Liver (tissue), 3 donors: Measurements from ENCODE around the gene PON3.

ENCODE experiments used
- RAD21 ChIP-seq, 2 donors: IDR thresholded peaks; 2 replicates each; pipeline ENCODE4 v1.6.1; 2016; ENCODE audit warnings: antibody characterized with exemption in 2 of 2, mild to moderate bottlenecking in 2 of 2
- REST ChIP-seq: IDR thresholded peaks from 2 replicates; pipeline ENCODE4 v1.6.1; 2016; ENCODE audit warnings: antibody characterized with exemption, mild to moderate bottlenecking
- YY1 ChIP-seq: IDR thresholded peaks from 2 replicates; pipeline ENCODE4 v1.6.1; 2016; ENCODE audit warnings: antibody characterized with exemption, mild to moderate bottlenecking
- TF ChIP-seq, protein P1 (sequence below): IDR thresholded peaks from 2 replicates; pipeline ENCODE4 v1.6.1; 2016; ENCODE audit warnings: antibody characterized with exemption
- TF ChIP-seq, protein P2 (sequence below): fragments of 150-350 bp; IDR thresholded peaks from 2 replicates; pipeline ENCODE4 v1.5.1; 2017; ENCODE audit warnings: improper control_type of control experiment, low read depth, low read length; ENCODE audit not compliant: missing input control
- TF ChIP-seq, protein P3 (sequence below): IDR thresholded peaks from 2 replicates; pipeline ENCODE4 v1.6.1; 2016; ENCODE audit warnings: antibody characterized with exemption
- donor health status: healthy.
- donor health status: healthy.

GRCh38 chr7:95389516-95389915 lies 6.7 kb downstream of the PON3 start:
- TF ChIP-seq, protein P1, sequence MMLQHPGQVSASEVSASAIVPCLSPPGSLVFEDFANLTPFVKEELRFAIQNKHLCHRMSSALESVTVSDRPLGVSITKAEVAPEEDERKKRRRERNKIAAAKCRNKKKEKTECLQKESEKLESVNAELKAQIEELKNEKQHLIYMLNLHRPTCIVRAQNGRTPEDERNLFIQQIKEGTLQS = no peak
- TF ChIP-seq, protein P2, sequence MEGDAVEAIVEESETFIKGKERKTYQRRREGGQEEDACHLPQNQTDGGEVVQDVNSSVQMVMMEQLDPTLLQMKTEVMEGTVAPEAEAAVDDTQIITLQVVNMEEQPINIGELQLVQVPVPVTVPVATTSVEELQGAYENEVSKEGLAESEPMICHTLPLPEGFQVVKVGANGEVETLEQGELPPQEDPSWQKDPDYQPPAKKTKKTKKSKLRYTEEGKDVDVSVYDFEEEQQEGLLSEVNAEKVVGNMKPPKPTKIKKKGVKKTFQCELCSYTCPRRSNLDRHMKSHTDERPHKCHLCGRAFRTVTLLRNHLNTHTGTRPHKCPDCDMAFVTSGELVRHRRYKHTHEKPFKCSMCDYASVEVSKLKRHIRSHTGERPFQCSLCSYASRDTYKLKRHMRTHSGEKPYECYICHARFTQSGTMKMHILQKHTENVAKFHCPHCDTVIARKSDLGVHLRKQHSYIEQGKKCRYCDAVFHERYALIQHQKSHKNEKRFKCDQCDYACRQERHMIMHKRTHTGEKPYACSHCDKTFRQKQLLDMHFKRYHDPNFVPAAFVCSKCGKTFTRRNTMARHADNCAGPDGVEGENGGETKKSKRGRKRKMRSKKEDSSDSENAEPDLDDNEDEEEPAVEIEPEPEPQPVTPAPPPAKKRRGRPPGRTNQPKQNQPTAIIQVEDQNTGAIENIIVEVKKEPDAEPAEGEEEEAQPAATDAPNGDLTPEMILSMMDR = no peak
- no peak for TF ChIP-seq YY1
- TF ChIP-seq, protein P3, sequence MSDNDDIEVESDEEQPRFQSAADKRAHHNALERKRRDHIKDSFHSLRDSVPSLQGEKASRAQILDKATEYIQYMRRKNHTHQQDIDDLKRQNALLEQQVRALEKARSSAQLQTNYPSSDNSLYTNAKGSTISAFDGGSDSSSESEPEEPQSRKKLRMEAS = no peak
- no peak for TF ChIP-seq RAD21 (IDR thresholded peaks at IDR 0.05)
- no peak for TF ChIP-seq REST
